ENCODE measurements around the gene ACSL3. TPM values are rescaled to one million over a fixed set of nuclear protein-coding genes. Genes with fewer than 3 reads are reported as not detected.
"Not testable (repeated sequence)": the region's sequence is repeated elsewhere in the genome, so short reads cannot be mapped to it uniquely, and the experiment has no call there.

The ACSL3 gene
- polyA plus RNA-seq, 4 donors = 53.5 to 83.9 (median 73.4) TPM

DNA sequence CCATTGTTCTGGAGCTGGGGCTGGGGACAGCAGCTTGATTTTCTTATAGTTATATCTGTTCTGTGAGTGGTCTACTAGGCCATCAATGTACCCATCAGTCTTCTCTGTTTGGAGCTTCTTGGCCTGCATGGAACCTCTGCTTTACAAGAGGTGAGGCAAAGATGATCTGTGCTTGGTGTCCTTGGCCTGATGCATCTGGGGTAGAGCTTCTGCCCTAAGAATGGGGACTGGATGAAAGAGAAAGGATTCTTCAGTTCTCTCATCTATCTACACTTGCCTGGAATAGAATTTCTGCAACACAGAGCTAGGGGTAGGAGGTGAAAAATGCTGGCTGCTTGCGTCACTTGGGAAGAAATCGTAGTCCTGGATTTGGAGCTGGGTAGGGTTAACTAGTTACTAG lies 46.2 kb downstream of the ACSL3 start:
- DNase-seq (ENCODE audit: low read depth in 4 of 4, low spot score in 2 of 4) = no peak

DNA sequence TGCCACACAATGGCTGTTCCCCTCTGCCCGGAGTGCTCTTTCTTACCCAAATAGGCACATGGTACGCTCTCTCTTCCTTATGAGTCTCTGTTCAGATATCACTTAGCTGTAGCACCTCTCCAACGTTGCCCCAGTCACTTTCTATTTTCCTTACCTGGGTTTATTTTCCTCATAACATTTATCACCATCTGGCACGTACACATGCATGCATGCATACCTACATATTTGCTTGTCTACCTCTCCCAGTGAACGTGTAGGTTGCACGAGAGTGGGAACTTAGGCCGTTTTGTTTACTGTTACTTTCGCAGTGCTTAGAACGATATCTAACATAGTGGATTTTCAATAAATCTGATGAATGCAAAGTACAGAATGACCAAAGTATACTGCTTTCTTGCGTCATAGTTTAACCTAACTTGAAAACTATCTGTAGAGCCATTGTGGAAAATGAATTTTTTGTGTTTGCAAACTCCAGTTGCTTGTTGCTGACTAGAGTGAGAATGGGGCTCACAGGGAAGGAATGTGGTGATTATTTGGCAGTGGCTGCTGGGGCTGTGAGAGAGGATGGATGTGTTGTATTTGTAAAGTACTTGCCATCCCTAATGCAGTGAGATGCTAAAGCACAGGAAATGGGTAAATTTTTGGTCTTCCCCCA lies 47.1 kb downstream of the ACSL3 start:
- DNase-seq (ENCODE audit: low read depth in 4 of 4, low spot score in 2 of 4) = no peak

DNA sequence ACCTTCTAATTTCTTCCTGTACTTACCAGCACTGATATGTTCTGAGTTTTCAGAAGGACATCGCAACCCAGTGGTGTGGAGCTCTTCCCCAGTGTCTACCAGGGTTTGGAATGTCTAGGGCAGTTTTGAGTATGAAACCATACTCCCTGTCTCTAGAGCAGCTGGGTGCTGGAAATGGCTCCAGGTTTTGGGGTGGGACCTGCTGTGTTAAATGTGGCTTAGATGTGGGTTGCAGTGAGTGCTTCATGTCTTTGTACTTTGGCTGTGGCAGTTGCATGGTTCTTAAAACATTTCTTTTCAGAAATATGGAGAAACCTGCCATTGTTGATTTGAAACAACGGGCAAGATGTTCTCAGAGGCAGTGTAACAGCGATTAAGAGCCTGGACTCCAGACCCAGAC lies 48.5 kb downstream of the ACSL3 start:
- no peak for DNase-seq (ENCODE audit: low read depth in 4 of 4, low spot score in 2 of 4)

DNA sequence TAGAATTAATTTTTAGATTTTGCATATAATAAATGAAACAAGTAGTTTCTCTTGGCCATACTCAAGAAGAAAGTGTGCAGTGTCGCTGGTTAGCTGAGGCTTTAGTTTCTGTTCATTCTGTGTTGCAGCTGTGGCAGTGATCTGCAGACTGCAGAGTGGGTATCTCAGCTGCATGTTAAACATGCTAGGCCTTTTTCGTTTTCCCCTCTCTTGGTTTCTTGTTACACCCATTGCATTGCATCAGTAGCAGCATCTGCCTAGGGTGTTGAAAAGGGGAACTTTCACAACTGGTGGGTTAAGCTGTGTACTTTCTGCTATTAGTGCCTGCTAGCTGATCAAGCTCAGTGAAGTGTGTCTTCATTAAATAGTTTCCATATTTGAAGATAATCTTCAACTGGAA lies 51.3 kb downstream of the ACSL3 start:
- no peak for DNase-seq (ENCODE audit: low read depth in 4 of 4, low spot score in 2 of 4)

GRCh38 chr2:222912776-222913175 lies 51.9 kb downstream of the ACSL3 start:
- no peak for DNase-seq (ENCODE audit: low read depth in 4 of 4, low spot score in 2 of 4)

DNA sequence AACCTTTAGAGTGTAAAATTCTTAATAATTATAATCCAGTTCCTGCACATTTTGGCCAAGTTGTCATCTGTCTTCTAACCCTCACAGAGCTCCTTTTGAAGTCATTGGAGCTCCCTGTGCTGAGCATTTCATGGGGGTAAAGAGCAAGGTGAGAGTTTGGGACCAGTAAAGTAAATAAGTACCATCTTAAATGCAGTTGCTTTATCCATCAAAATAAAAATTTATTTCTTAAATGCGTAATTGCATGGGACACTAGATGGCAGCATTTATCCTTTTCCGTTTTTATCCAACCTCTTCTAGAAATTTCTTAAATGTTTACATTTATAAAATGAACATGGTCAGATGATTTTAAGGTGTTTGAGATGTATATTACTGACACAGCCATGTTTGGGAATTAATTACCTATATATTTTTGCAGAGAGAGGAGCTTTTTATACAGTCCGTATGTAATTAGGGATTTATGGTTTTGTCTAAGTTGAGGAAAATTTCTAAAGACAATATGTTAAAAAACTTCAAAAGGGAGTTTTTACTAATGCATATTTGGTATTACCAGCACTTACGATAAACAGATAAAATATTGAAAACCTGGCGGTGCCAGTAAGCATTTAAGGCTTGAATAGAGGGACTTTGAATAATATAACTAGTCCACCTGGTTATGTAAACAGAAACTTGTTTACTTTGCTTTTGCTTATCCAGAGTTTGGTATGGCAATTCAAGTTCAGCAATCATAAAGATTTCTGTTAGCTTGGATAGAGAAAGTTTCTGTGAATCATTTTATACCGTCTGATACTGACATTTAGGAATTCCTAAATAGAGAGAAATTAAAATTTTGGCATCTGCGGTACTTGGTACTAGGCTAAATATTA lies 54.5 kb downstream of the ACSL3 start:
- DNase-seq (ENCODE audit: low read depth in 4 of 4, low spot score in 2 of 4) = no peak

GRCh38 chr2:222916229-222917197 lies 55.7 kb downstream of the ACSL3 start:
- DNase-seq (ENCODE audit: low read depth in 4 of 4, low spot score in 2 of 4) = no peak

- DNase-seq (ENCODE audit: low read depth in 4 of 4, low spot score in 2 of 4) = not testable (repeated sequence)
These were observed 56.4 kb downstream of the ACSL3 start for GRCh38 chr2:222917212-222917611.

DNA sequence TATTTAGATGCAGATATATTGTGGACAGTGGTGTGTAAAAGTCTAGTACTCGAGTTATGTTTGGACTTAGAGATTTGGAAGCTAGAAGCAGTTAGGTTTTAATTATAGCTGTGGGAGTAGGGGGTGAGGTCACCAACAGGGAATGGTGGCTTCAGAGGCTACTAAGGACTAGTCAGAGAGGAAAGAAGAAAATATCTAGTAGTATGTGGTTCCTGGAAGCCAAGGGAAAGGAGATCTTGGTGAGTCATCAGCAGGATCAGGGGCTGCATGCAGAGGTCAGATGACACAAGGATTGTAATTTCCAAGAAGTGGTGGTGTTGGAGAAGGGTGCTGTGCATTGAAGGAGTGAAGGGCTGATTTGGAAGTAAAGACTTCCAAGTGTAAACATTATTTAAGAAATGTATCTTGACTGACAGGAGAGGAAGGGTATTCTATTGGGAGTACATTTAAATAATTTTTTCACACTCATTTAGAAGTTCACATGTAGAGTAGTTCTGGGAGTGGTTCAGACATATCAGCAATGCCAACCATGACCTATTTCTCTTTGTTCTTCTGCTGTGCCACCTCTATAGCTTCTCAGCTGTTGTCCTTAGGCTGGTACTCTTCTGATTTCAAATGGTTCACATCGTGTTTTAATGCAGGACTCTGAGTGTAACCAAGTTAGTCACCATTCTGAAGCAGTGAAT lies 59.1 kb downstream of the ACSL3 start:
- no peak for DNase-seq (ENCODE audit: low read depth in 4 of 4, low spot score in 2 of 4)

DNA sequence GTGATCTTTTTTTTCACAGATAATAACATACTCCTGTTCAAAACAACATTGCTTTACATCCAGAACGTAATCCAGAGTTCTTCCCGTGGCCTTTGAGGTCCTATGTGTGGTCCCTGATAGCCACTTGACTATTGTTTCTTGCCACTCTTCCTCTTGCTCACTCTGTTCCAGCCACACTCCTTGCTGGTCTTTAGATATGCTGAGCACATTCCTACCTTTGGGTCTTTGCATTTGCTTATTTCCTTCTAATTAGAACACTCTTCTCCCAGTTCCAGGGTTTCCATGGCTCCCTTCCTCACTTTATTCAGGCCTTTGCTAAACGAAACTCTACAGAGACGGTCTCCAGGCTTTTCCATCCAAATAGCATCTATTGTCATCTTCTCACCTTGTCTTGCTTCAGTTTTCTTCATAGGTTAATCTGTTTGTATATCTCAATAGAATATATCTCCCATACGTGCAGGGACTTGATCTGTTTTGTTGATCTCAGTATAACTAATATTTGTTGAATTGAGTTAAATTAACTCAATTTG lies 59.9 kb downstream of the ACSL3 start:
- no peak for DNase-seq (ENCODE audit: low read depth in 4 of 4, low spot score in 2 of 4)

- DNase-seq (ENCODE audit: low read depth in 4 of 4, low spot score in 2 of 4) = no peak
These were observed 61.4 kb downstream of the ACSL3 start for GRCh38 chr2:222922019-222922800.

DNA sequence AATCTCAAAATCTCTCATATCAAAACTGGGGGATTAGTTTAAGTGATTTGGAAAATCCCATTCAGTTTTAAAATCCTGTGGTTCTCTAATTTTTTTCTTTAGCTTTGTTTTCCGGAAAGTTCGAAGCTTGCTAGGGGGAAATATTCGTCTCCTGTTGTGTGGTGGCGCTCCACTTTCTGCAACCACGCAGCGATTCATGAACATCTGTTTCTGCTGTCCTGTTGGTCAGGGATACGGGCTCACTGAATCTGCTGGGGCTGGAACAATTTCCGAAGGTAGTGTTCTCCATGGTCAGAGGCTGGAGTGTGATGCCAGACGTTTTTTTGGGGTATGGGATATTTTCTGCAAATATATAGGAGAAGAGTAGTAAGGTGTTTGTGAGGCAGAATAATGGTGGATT lies 66.1 kb downstream of the ACSL3 start:
- DNase-seq (ENCODE audit: low read depth in 4 of 4, low spot score in 2 of 4) = no peak

DNA sequence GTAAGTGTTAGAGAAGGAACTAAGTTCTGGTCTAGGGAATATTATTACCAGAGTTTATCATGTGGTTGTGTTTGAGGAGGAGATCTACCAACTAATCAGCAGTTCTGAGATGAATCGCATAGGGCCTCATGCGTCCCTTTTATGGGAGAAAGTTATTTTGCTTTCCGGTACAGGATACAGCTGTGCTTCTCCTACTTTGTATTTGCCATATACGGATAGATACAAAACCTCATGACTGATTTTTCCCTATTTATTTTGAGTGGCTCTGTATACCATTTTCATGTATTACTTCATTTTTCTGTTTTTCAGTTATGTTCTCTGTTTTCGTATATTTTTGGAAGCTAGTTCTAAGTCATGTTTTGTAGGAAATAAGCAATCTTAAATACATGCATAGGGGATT lies 66.8 kb downstream of the ACSL3 start:
- no peak for DNase-seq (ENCODE audit: low read depth in 4 of 4, low spot score in 2 of 4)

GRCh38 chr2:222928335-222928734 lies 67.5 kb downstream of the ACSL3 start:
- DNase-seq (ENCODE audit: low read depth in 4 of 4, low spot score in 2 of 4) = no peak

GRCh38 chr2:222930862-222931261 lies 70.0 kb downstream of the ACSL3 start:
- no peak for DNase-seq (ENCODE audit: low read depth in 4 of 4, low spot score in 2 of 4)

GRCh38 chr2:222931659-222932058 lies 70.8 kb downstream of the ACSL3 start:
- DNase-seq (ENCODE audit: low read depth in 4 of 4, low spot score in 2 of 4) = no peak

GRCh38 chr2:222933458-222933857 lies 72.6 kb downstream of the ACSL3 start:
- no peak for DNase-seq (ENCODE audit: low read depth in 4 of 4, low spot score in 2 of 4)

- DNase-seq (ENCODE audit: low read depth in 4 of 4, low spot score in 2 of 4) = no peak
These were observed 75.0 kb downstream of the ACSL3 start for GRCh38 chr2:222935688-222936298.

DNA sequence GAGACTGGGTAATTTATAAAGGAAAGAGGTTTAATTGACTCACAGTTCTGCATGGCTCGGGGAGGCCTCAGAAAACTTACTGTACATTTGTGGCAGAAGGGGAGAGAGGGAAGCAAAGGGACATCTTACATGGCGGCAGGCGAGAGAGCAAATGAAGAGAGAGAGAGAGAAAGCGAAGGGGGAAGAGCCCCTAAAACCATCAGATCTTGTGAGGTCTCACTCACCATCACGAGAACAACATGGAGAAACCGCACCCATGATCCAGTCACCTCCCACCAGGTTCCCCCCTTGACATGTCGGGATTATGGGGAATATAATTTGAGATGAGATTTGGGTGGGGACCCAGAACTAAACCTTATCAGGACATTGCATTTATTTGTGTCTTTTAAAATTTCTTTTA lies 75.9 kb downstream of the ACSL3 start:
- no peak for DNase-seq (ENCODE audit: low read depth in 4 of 4, low spot score in 2 of 4)
